Measurements from ENCODE around the gene NCK2. TPM values are rescaled to one million over a fixed set of nuclear protein-coding genes. Genes with fewer than 3 reads are reported as not detected.

NCK2 gene
- total and polyA plus RNA-seq, 2 experiments from 2014 or later, result 55.0 to 65.9 TPM

GRCh38 chr2:105937498-105938097 lies 192.9 kb downstream of the NCK2 start:
- no peak for TF ChIP-seq CTCF (IDR thresholded peaks at IDR 0.05; ENCODE audit: low read depth, low read length)
- no peaks in the 10 kb centered on the region for H3K27me3 ChIP-seq
- no peak overlapping the region for H3K27ac ChIP-seq
- no peaks in the 10 kb centered on the region for H3K36me3 ChIP-seq
- peak in 1 of 2 donors; percentile 18 for DNase-seq (ENCODE audit: low read depth in 1 of 2, low spot score in 1 of 2)
- no peaks in the 10 kb centered on the region for H3K4me1 ChIP-seq (ENCODE audit: low read depth)
- no peak overlapping the region for H3K4me3 ChIP-seq
- H3K9me3 ChIP-seq (ENCODE audit: low read depth), result no peaks in the 10 kb centered on the region
